IMR-90 (cell line): ENCODE measurements around the gene APOB. TPM values are rescaled to one million over a fixed set of nuclear protein-coding genes. Genes with fewer than 3 reads are reported as not detected.

Experiments
- ATAC-seq: fragments of 200-7000 bp; cut with Tn5 transposase; 2 replicates; pipeline ENCODE4 v1.9.1; 2020; ENCODE audit warnings: low read depth, mild to moderate bottlenecking, moderate library complexity
- BruUV-seq: library from RNA; stranded (reverse); fragments of 400-500 nt; replicated peaks from 2 replicates; lab custom pipeline; 2021; lab: Mats Ljungman, UMichigan
- CTCF ChIA-PET: fragments of 300-600 bp; formaldehyde crosslinking; extraction: SDS; loops from one replicate; lab custom pipeline; 2021; ENCODE audit warnings: antibody characterized with exemption; lab: Yijun Ruan, JAX
- POLR2A ChIA-PET: fragments of 300-600 bp; sonication (Branson Sonifier 250); formaldehyde crosslinking; loops from one replicate; lab custom pipeline; 2022; ENCODE audit warnings: antibody characterized with exemption; ENCODE audit not compliant: unreplicated experiment; lab: Charles Lee
- DNase-seq: peaks from one replicate; pipeline ENCODE4 v3.0.0; 2013
- H2AFZ ChIP-seq: replicated peaks from 2 replicates; pipeline ENCODE3; 2013; ENCODE audit warnings: low read length, mild to moderate bottlenecking; ENCODE audit not compliant: poor library complexity
- H2AK5ac ChIP-seq: 2 replicates; pipeline ENCODE4 v1.6.1; 2013; ENCODE audit warnings: low read depth, low read length, inconsistent platforms
- H2AK9ac ChIP-seq: replicated peaks from 2 replicates; pipeline ENCODE3; 2013; ENCODE audit warnings: mild to moderate bottlenecking, low read depth, low read length, moderate library complexity; ENCODE audit not compliant: poor library complexity
- H2BK120ac ChIP-seq: 2 replicates; pipeline ENCODE4 v1.6.1; 2013; ENCODE audit warnings: low read depth, low read length, inconsistent platforms
- H2BK15ac ChIP-seq: 3 replicates; pipeline ENCODE4 v1.6.1; 2013; ENCODE audit warnings: low read depth, low read length, inconsistent platforms
- H2BK20ac ChIP-seq: 2 replicates; pipeline ENCODE4 v1.6.1; 2013; ENCODE audit warnings: low read depth, mild to moderate bottlenecking, inconsistent platforms, low read length, moderate library complexity
- H2BK5ac ChIP-seq: 2 replicates; pipeline ENCODE4 v1.6.1; 2013; ENCODE audit warnings: mild to moderate bottlenecking, low read depth, low read length, inconsistent platforms; ENCODE audit not compliant: poor library complexity, severe bottlenecking
- H3K14ac ChIP-seq: replicated peaks from 2 replicates; pipeline ENCODE4 v1.6.1; 2013; ENCODE audit warnings: low read depth, low read length, inconsistent platforms
- H3K18ac ChIP-seq: 2 replicates; pipeline ENCODE4 v1.6.1; 2013; ENCODE audit warnings: low read depth, low read length, control low read depth
- H3K23ac ChIP-seq: 2 replicates; pipeline ENCODE4 v1.6.1; 2013; ENCODE audit warnings: low read depth, low read length, inconsistent platforms
- H3K27ac ChIP-seq: 2 replicates; pipeline ENCODE4 v1.5.1; 2013; ENCODE audit warnings: mild to moderate bottlenecking, control low read depth, low read length; ENCODE audit not compliant: insufficient read depth
- H3K27me3 ChIP-seq: 2 replicates; pipeline ENCODE4 v1.6.1; 2013; ENCODE audit warnings: low read length; ENCODE audit not compliant: control insufficient read depth, insufficient read depth
- H3K36me3 ChIP-seq: 2 replicates; pipeline ENCODE4 v1.6.1; 2013; ENCODE audit warnings: low read length, mixed read lengths; ENCODE audit not compliant: control insufficient read depth, insufficient read depth
- H3K4ac ChIP-seq: 2 replicates; pipeline ENCODE4 v1.6.1; 2013; ENCODE audit warnings: low read depth, low read length, inconsistent platforms
- H3K4me1 ChIP-seq: 2 replicates; pipeline ENCODE4 v1.6.1; 2013; ENCODE audit warnings: low read length, mixed read lengths; ENCODE audit not compliant: control insufficient read depth, insufficient read depth
- H3K4me2 ChIP-seq: 2 replicates; pipeline ENCODE4 v1.6.1; 2013; ENCODE audit warnings: low read depth, mild to moderate bottlenecking, control low read depth, low read length, moderate library complexity
- H3K4me3 ChIP-seq: 2 replicates; pipeline ENCODE4 v1.5.1; 2013; ENCODE audit warnings: low read depth, mild to moderate bottlenecking, control low read depth, low read length, moderate library complexity; ENCODE audit not compliant: insufficient read depth
- H3K56ac ChIP-seq: 2 replicates; pipeline ENCODE4 v1.6.1; 2013; ENCODE audit warnings: low read length, inconsistent platforms; ENCODE audit not compliant: insufficient read depth; ENCODE audit errors: extremely low read depth
- H3K79me1 ChIP-seq, 2 experiments: 2 replicates each; pipeline ENCODE4 v1.6.1; 2013; ENCODE audit warnings: low read length in 2 of 2, inconsistent platforms in 1 of 2, low read depth in 1 of 2
- H3K9ac ChIP-seq: 2 replicates; pipeline ENCODE4 v1.6.1; 2013; ENCODE audit warnings: low read depth, low read length, control low read depth
- H3K9me1 ChIP-seq: 2 replicates; pipeline ENCODE4 v1.6.1; 2013; ENCODE audit warnings: low read length, inconsistent platforms; ENCODE audit not compliant: insufficient read depth
- H3K9me3 ChIP-seq: 2 replicates; pipeline ENCODE4 v1.6.1; 2013; ENCODE audit warnings: low read length; ENCODE audit not compliant: control insufficient read depth, insufficient read depth
- H4K20me1 ChIP-seq: 2 replicates; pipeline ENCODE4 v1.6.1; 2013; ENCODE audit warnings: low read length, inconsistent platforms; ENCODE audit not compliant: insufficient read depth
- H4K5ac ChIP-seq: 2 replicates; pipeline ENCODE4 v1.6.1; 2013; ENCODE audit warnings: mild to moderate bottlenecking, low read depth, low read length, control low read depth
- H4K8ac ChIP-seq, 2 experiments: 2 replicates each; pipeline ENCODE4 v1.6.1; 2013; ENCODE audit warnings: low read depth in 2 of 2, low read length in 2 of 2, control low read depth in 1 of 2, inconsistent platforms in 1 of 2
- H4K91ac ChIP-seq: 2 replicates; pipeline ENCODE4 v1.6.1; 2013; ENCODE audit warnings: low read depth, low read length, inconsistent platforms; ENCODE audit not compliant: insufficient read depth
- CTCF ChIP-seq: conservative IDR thresholded peaks from 2 replicates; pipeline ENCODE4 v1.5.1; 2012; ENCODE audit warnings: mild to moderate bottlenecking, low read depth, low read length, improper control_type of control experiment
- ELK1 ChIP-seq: fragments of 150-350 bp; IDR thresholded peaks from 2 replicates; pipeline ENCODE4 v1.6.1; 2016; ENCODE audit warnings: low read depth, mild to moderate bottlenecking, low read length, moderate library complexity, borderline replicate concordance
- MAFK ChIP-seq: IDR thresholded peaks from 2 replicates; pipeline ENCODE4 v1.6.1; 2012; ENCODE audit warnings: low read depth, low read length, improper control_type of control experiment
- MAZ ChIP-seq: IDR thresholded peaks from 2 replicates; pipeline ENCODE4 v1.6.1; 2012; ENCODE audit warnings: low read depth, mild to moderate bottlenecking, low read length, improper control_type of control experiment, moderate library complexity, borderline replicate concordance
- MXI1 ChIP-seq: IDR thresholded peaks from 2 replicates; pipeline ENCODE4 v1.6.1; 2012; ENCODE audit warnings: low read depth, mild to moderate bottlenecking, low read length, moderate library complexity, borderline replicate concordance
- POLR2A ChIP-seq: IDR thresholded peaks from 2 replicates; pipeline ENCODE4 v1.6.1; 2012; ENCODE audit warnings: mild to moderate bottlenecking, low read depth, low read length
- RAD21 ChIP-seq: IDR thresholded peaks from 2 replicates; pipeline ENCODE4 v1.6.1; 2012; ENCODE audit warnings: low read length, improper control_type of control experiment
- RFX5 ChIP-seq: IDR thresholded peaks from 2 replicates; pipeline ENCODE4 v1.8.0; 2012; ENCODE audit warnings: low read depth, mild to moderate bottlenecking, low read length, moderate library complexity
- WGBS, 2 experiments: methylation state at CpG; one replicate each; pipeline versions ENCODE4 v1.1.5 to v1.1.7; 2013; ENCODE audit warnings: missing lambda C conversion rate in 2 of 2; ENCODE audit not compliant: insufficient read length in 1 of 2; ENCODE audit errors: extremely low coverage in 2 of 2; 5-methylcytosine and 5-hydroxymethylcytosine counted together
- dilution Hi-C: fragments of 300-500 bp; cut with HindIII; formaldehyde crosslinking; loops from one replicate; pipeline ENCODE4 v1.14.3; 2018; ENCODE audit warnings: low sequenced_read_pairs; ENCODE audit not compliant: unreplicated experiment
- in situ Hi-C: fragments of 300-500 bp; cut with MboI; formaldehyde crosslinking; loops from 3 replicates; pipeline ENCODE4 v1.14.3; 2019; ENCODE audit warnings: low sequenced_read_pairs, inconsistent platforms, mixed read lengths
- intact Hi-C: fragments of 100-400 bp; cut with micrococcal nuclease; formaldehyde crosslinking; loops from 2 replicates; pipeline ENCODE4 v1.10.0; 2022
- polyA plus RNA-seq, 3 experiments: library from polyadenylated mRNA; depleted of rRNA; stranded (reverse); fragments of >200 nt; gene quantifications; 2 replicates each; pipeline ENCODE4 v1.2.3, GENCODE V29; 2012; ENCODE audit warnings: low replicate concordance in 1 of 3
- total RNA-seq: library from RNA; depleted of rRNA; stranded (reverse); fragments of >200 nt; gene quantifications from 2 replicates; pipeline ENCODE4 v1.2.3, GENCODE V29; 2012

The APOB gene
- total and polyA plus RNA-seq, 2 of the 4 experiments (the other 2 are of a cell fraction) = under 0.01 TPM; not detected in 1

- no peak overlapping the region for H3K4me3 ChIP-seq
- no peak for DNase-seq
- no peak overlapping the region for H3K4ac ChIP-seq
- H4K5ac ChIP-seq = no peak overlapping the region
- H3K9me1 ChIP-seq = no peaks in the 10 kb centered on the region
- H2AK5ac ChIP-seq = no peak overlapping the region
- no peak for TF ChIP-seq MXI1
- no peak for TF ChIP-seq ELK1
- TF ChIP-seq CTCF = no peak
- no peak for TF ChIP-seq MAZ
- TF ChIP-seq MAFK = no peak
- TF ChIP-seq RFX5 = no peak
- TF ChIP-seq RAD21 = no peak
- TF ChIP-seq POLR2A = no peak
- no peaks in the 10 kb centered on the region for H3K9me3 ChIP-seq
- H3K27ac ChIP-seq = no peak overlapping the region
- no peaks in the 10 kb centered on the region for H3K4me1 ChIP-seq
- ATAC-seq = no peak
- H3K79me1 ChIP-seq = no peaks in the 10 kb centered on the region
- 70% methylated on average over 2 of the region's 5 CpGs; no CpG with 5 or more reads in 1 of the 2 experiments for WGBS, 2 experiments
- H3K36me3 ChIP-seq = no peaks in the 10 kb centered on the region
- H2BK20ac ChIP-seq = no peak overlapping the region
- no peak overlapping the region for H4K8ac ChIP-seq
- no peak overlapping the region for H3K18ac ChIP-seq
- no peak overlapping the region for H2BK5ac ChIP-seq
- no peaks in the 10 kb centered on the region for H4K20me1 ChIP-seq
- in situ Hi-C loops (no loop called here), dilution Hi-C loops (no loop called here), intact Hi-C loops (no loop called here)
- ChIA-PET CTCF (no interaction called here), POLR2A (no interaction called here)
- H3K14ac ChIP-seq = no peak overlapping the region
- no peak overlapping the region for H3K23ac ChIP-seq
- no peak overlapping the region for H3K4me2 ChIP-seq
- no peaks in the 10 kb centered on the region for H3K27me3 ChIP-seq
- no peak overlapping the region for H3K9ac ChIP-seq
- H2BK15ac ChIP-seq = no peak overlapping the region
- H2AK9ac ChIP-seq = no peak overlapping the region
- no peak overlapping the region for H2AFZ ChIP-seq
- H4K91ac ChIP-seq = no peak overlapping the region
- no TSS peak for BruUV-seq
- H2BK120ac ChIP-seq = no peak overlapping the region
- no peak overlapping the region for H3K56ac ChIP-seq
These were observed 49.7 kb downstream of the APOB start for GRCh38 chr2:20994130-20994529.
